Measurements from ENCODE around the gene SQSTM1. TPM values are rescaled to one million over a fixed set of nuclear protein-coding genes. Genes with fewer than 3 reads are reported as not detected.

Gene SQSTM1
- total RNA-seq, 1 experiment from 2014 or later = 78.5 TPM

DNA sequence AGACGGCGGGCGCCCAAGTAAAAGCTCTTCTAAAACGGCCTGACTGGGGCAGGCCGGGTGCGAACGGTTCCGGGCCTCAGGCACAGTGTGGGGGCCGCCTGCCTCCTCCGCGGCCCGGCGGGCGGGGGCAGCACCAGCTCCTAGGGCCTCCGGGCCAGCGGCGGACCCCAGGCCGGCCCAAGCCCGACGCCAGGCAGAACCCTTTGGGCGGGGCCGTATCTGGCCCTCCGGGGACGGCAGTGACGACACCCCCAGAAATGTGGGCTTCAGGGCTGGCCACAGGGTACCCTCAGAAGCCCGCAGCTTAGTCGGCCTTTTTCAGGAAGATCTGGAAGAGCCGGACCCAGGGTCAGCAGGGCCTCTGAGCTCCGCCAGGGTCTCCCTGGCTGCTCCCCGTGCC is 23.0 kb upstream of the SQSTM1 start:
- no peak overlapping the region for H3K27ac Mint-ChIP-seq
- POLR2A ChIA-PET = interaction anchor here (0.8 kb wide), 1 partner anchor 23 kb away, joined by 3 read pairs; the partner anchor contains the start of gene SQSTM1
- TF ChIP-seq FOXP1 (CRISPR knock-in tag; IDR thresholded peaks at IDR 0.05; ENCODE audit: borderline replicate concordance) = no peak
- TF ChIP-seq ZNF317 (CRISPR knock-in tag; IDR thresholded peaks at IDR 0.05; ENCODE audit: borderline replicate concordance, low read depth) = no peak
- no peak for TF ChIP-seq GRHL2 (CRISPR knock-in tag; IDR thresholded peaks at IDR 0.05; ENCODE audit: insufficient replicate concordance, severe bottlenecking)
- no peak for TF ChIP-seq SMAD3 (CRISPR knock-in tag; IDR thresholded peaks at IDR 0.05; ENCODE audit: borderline replicate concordance)
- TF ChIP-seq, protein P1, sequence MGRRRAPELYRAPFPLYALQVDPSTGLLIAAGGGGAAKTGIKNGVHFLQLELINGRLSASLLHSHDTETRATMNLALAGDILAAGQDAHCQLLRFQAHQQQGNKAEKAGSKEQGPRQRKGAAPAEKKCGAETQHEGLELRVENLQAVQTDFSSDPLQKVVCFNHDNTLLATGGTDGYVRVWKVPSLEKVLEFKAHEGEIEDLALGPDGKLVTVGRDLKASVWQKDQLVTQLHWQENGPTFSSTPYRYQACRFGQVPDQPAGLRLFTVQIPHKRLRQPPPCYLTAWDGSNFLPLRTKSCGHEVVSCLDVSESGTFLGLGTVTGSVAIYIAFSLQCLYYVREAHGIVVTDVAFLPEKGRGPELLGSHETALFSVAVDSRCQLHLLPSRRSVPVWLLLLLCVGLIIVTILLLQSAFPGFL (CRISPR knock-in tag; IDR thresholded peaks at IDR 0.05; ENCODE audit: borderline replicate concordance) = no peak
- TF ChIP-seq EMX1 (CRISPR knock-in tag; IDR thresholded peaks at IDR 0.05) = no peak
- TF ChIP-seq NR2C2 (CRISPR knock-in tag; IDR thresholded peaks at IDR 0.05) = no peak
- TF ChIP-seq, protein P2, sequence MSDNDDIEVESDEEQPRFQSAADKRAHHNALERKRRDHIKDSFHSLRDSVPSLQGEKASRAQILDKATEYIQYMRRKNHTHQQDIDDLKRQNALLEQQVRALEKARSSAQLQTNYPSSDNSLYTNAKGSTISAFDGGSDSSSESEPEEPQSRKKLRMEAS (CRISPR knock-in tag; IDR thresholded peaks at IDR 0.05) = no peak
- TF ChIP-seq, protein P3, sequence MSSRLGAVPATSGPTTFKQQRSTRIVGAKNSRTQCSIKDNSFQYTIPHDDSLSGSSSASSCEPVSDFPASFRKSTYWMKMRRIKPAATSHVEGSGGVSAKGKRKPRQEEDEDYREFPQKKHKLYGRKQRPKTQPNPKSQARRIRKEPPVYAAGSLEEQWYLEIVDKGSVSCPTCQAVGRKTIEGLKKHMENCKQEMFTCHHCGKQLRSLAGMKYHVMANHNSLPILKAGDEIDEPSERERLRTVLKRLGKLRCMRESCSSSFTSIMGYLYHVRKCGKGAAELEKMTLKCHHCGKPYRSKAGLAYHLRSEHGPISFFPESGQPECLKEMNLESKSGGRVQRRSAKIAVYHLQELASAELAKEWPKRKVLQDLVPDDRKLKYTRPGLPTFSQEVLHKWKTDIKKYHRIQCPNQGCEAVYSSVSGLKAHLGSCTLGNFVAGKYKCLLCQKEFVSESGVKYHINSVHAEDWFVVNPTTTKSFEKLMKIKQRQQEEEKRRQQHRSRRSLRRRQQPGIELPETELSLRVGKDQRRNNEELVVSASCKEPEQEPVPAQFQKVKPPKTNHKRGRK (CRISPR knock-in tag; IDR thresholded peaks at IDR 0.05; ENCODE audit: borderline replicate concordance) = no peak
- no peak for TF ChIP-seq JUN (CRISPR knock-in tag; IDR thresholded peaks at IDR 0.05)
- DNase-seq (ENCODE audit: low spot score) (no peak), ATAC-seq (no peak)
- H3K4me3 Mint-ChIP-seq = no peak overlapping the region
- H3K9me3 Mint-ChIP-seq = no peaks in the 10 kb centered on the region
- peaks cover 30% of the 10 kb centered on the region for H3K4me1 Mint-ChIP-seq
- peaks cover 18% of the 10 kb centered on the region for H3K36me3 Mint-ChIP-seq
- H3K27me3 Mint-ChIP-seq (ENCODE audit: low read depth) = no peaks in the 10 kb centered on the region
- CTCF ChIA-PET = interaction anchor here (1.0 to 5.7 kb wide), 2 partner anchors 35 to 63 kb away, joined by 3 to 39 read pairs; no protein-coding TSS in a partner anchor

DNA sequence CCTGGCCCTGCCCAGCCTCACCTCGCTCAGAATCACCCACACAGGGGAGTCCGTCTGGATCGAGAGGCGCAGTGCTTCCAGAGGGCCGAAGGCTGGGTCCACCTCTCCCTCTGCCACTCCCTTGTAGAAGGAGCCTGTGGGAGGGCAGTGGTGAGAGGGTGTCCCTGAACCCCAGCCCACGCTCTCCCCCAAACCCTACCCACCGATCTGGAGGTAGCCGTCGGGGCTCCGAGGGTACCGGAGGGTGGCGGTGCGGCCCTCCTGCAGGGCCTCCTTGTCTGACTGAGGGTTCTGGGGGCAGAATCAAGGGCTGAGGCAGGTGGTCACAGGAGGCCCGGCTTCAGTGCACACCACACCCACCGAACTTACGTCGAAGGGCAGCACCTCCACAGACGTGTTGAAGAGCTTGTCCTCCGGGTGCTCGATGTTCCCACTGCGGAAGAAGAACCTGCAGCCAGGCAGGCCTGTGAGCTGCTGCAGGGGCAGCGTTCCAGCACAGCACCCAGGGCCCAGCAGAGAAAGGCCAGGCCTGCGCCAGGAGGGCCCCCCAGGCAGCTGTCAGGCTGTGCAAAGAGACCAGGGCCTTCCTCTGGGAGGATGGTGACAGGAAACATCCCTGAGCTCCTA is 22.4 kb upstream of the SQSTM1 start:
- Mint-ChIP-seq H3K36me3 (peaks cover 18% of the 10 kb centered on the region), H3K27ac (no peak overlapping the region), H3K4me1 (peaks cover 31% of the 10 kb centered on the region), H3K4me3 (no peak overlapping the region), H3K27me3 (ENCODE audit: low read depth) (no peaks in the 10 kb centered on the region), H3K9me3 (no peaks in the 10 kb centered on the region)
- DNase-seq (ENCODE audit: low spot score) (no peak), ATAC-seq (no peak)
- TF ChIP-seq, protein P4, sequence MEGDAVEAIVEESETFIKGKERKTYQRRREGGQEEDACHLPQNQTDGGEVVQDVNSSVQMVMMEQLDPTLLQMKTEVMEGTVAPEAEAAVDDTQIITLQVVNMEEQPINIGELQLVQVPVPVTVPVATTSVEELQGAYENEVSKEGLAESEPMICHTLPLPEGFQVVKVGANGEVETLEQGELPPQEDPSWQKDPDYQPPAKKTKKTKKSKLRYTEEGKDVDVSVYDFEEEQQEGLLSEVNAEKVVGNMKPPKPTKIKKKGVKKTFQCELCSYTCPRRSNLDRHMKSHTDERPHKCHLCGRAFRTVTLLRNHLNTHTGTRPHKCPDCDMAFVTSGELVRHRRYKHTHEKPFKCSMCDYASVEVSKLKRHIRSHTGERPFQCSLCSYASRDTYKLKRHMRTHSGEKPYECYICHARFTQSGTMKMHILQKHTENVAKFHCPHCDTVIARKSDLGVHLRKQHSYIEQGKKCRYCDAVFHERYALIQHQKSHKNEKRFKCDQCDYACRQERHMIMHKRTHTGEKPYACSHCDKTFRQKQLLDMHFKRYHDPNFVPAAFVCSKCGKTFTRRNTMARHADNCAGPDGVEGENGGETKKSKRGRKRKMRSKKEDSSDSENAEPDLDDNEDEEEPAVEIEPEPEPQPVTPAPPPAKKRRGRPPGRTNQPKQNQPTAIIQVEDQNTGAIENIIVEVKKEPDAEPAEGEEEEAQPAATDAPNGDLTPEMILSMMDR (IDR thresholded peaks at IDR 0.05) = no peak
- TF ChIP-seq RORB (CRISPR knock-in tag; IDR thresholded peaks at IDR 0.05) (no peak), ATF6 (CRISPR knock-in tag; IDR thresholded peaks at IDR 0.05) (no peak)
- TF ChIP-seq, protein P5, sequence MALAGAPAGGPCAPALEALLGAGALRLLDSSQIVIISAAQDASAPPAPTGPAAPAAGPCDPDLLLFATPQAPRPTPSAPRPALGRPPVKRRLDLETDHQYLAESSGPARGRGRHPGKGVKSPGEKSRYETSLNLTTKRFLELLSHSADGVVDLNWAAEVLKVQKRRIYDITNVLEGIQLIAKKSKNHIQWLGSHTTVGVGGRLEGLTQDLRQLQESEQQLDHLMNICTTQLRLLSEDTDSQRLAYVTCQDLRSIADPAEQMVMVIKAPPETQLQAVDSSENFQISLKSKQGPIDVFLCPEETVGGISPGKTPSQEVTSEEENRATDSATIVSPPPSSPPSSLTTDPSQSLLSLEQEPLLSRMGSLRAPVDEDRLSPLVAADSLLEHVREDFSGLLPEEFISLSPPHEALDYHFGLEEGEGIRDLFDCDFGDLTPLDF (CRISPR knock-in tag; IDR thresholded peaks at IDR 0.05) = no peak
- CTCF ChIA-PET = interaction anchor here (1.0 to 5.7 kb wide), 2 partner anchors 35 to 62 kb away, joined by 3 to 39 read pairs; no protein-coding TSS in a partner anchor
- POLR2A ChIA-PET = interaction anchor here (0.8 kb wide), 1 partner anchor 22 kb away, joined by 3 read pairs; the partner anchor contains the start of gene SQSTM1

Data from WTC11 (cell line).